GM12878 (cell line): ENCODE results near the gene SETDB1. TPM values are rescaled to one million over a fixed set of nuclear protein-coding genes. Genes with fewer than 3 reads are reported as not detected.

ENCODE experiments used
- ATAC-seq: fragments of 200-7000 bp; cut with Tn5 transposase; 3 replicates; pipeline ENCODE4 v1.9.1; 2020; ENCODE audit warnings: mild to moderate bottlenecking, moderate library complexity
- BruUV-seq: library from RNA; stranded (reverse); fragments of 400-500 nt; replicated peaks from 2 replicates; lab custom pipeline; 2021; lab: Mats Ljungman, UMichigan
- CTCF ChIA-PET: fragments of 300-600 bp; sonication (Branson Sonifier 250); formaldehyde crosslinking; extraction: SDS; loops from one replicate; lab custom pipeline; 2021; ENCODE audit warnings: inconsistent platforms; lab: Yijun Ruan, JAX
- POLR2A ChIA-PET: fragments of 350-600 bp; formaldehyde crosslinking; extraction: SDS; loops from one replicate; lab custom pipeline; 2021; ENCODE audit warnings: inconsistent platforms; lab: Charles Lee
- RAD21 ChIA-PET: fragments of 300-600 bp; sonication (Branson Sonifier 250); formaldehyde crosslinking; loops from one replicate; lab custom pipeline; 2023; ENCODE audit warnings: antibody characterized with exemption; ENCODE audit not compliant: unreplicated experiment; lab: Charles Lee
- SMC1A ChIA-PET: fragments of 300-600 bp; sonication (Branson Sonifier 250); formaldehyde crosslinking; loops from one replicate; lab custom pipeline; 2023; ENCODE audit not compliant: unreplicated experiment, uncharacterized antibody; lab: Charles Lee
- DNase-seq: peaks from one replicate; pipeline ENCODE4 v3.0.0-alpha.2; 2011; ENCODE audit warnings: low read depth, low spot score
- FAIRE-seq: peaks from 3 replicates; lab custom pipeline; 2011; peaks lifted over from hg19 to GRCh38; lab: Jason Lieb, UNC
- H2AFZ ChIP-seq: 2 replicates; pipeline ENCODE4 v1.6.0; 2011; ENCODE audit warnings: low read depth, low read length, control low read depth; ENCODE audit not compliant: control insufficient read depth
- H3K27ac ChIP-seq: 2 replicates; pipeline ENCODE4 v1.5.1; 2011; ENCODE audit warnings: control low read depth; ENCODE audit not compliant: control insufficient read depth, insufficient read depth
- H3K27me3 ChIP-seq, 2 experiments: replicated peaks in 1 of 2; 2 replicates each; pipeline versions ENCODE4 v1.6.0 to v1.6.1; 2011; ENCODE audit warnings: low read length in 1 of 2; ENCODE audit not compliant: control insufficient read depth in 2 of 2, insufficient read depth in 2 of 2
- H3K36me3 ChIP-seq, 2 experiments: 2 replicates each; pipeline ENCODE4 v1.5.1; 2011; ENCODE audit warnings: low read length in 1 of 2; ENCODE audit not compliant: control insufficient read depth in 2 of 2, insufficient read depth in 2 of 2
- H3K4me1 ChIP-seq: 2 replicates; pipeline ENCODE4 v1.6.1; 2011; ENCODE audit warnings: mild to moderate bottlenecking, low read length, moderate library complexity, mixed read lengths; ENCODE audit not compliant: control insufficient read depth, insufficient read depth
- H3K4me2 ChIP-seq: 2 replicates; pipeline ENCODE4 v1.6.0; 2011; ENCODE audit warnings: control low read depth; ENCODE audit not compliant: control insufficient read depth, insufficient read depth
- H3K4me3 ChIP-seq: fragments of 200-600 bp; sonication (generic); 2 replicates; pipeline ENCODE4 v1.5.1; 2016
- H3K79me2 ChIP-seq: 2 replicates; pipeline ENCODE4 v1.6.0; 2011; ENCODE audit warnings: low read length; ENCODE audit not compliant: control insufficient read depth, insufficient read depth
- H3K9ac ChIP-seq: 2 replicates; pipeline ENCODE4 v1.8.0; 2011; ENCODE audit warnings: low read length, control low read depth, mixed read lengths; ENCODE audit not compliant: control insufficient read depth, insufficient read depth
- H3K9me3 ChIP-seq: replicated peaks from 3 replicates; pipeline ENCODE4 v1.5.1; 2011; ENCODE audit warnings: mild to moderate bottlenecking, low read length; ENCODE audit not compliant: control insufficient read depth, insufficient read depth
- H4K20me1 ChIP-seq: 2 replicates; pipeline ENCODE4 v1.6.0; 2011; ENCODE audit not compliant: control insufficient read depth, insufficient read depth
- ASH2L ChIP-seq: fragments of 300-600, 200-600 bp; sonication (generic); IDR thresholded peaks from 2 replicates; pipeline ENCODE4 v1.6.1; 2017; ENCODE audit warnings: low read depth, mild to moderate bottlenecking, borderline replicate concordance
- CHD4 ChIP-seq: fragments of 200-600 bp; sonication (generic); IDR thresholded peaks from 2 replicates; pipeline ENCODE4 v1.6.1; 2016; ENCODE audit warnings: mild to moderate bottlenecking
- CREM ChIP-seq: IDR thresholded peaks from 2 replicates; pipeline ENCODE4 v1.6.1; 2014; ENCODE audit warnings: antibody characterized with exemption, low read depth
- EED ChIP-seq: sonication (generic); IDR thresholded peaks from 2 replicates; pipeline ENCODE4 v1.6.1; 2016; ENCODE audit warnings: antibody characterized with exemption, low read depth
- MTA2 ChIP-seq: fragments of 450-650 bp; IDR thresholded peaks from 2 replicates; pipeline ENCODE4 v1.6.1; 2016; ENCODE audit warnings: low read depth, mild to moderate bottlenecking, moderate library complexity
- NFYB ChIP-seq: IDR thresholded peaks from 2 replicates; pipeline ENCODE4 v1.6.1; 2011; ENCODE audit warnings: low read depth, mild to moderate bottlenecking, low read length, improper control_type of control experiment, moderate library complexity; ENCODE audit not compliant: insufficient read depth
- SIX5 ChIP-seq: IDR thresholded peaks from 2 replicates; pipeline ENCODE4 v1.6.1; 2011; ENCODE audit warnings: mild to moderate bottlenecking, low read depth, low read length, moderate library complexity; ENCODE audit not compliant: severe bottlenecking
- SMAD1 ChIP-seq: fragments of 450-650 bp; IDR thresholded peaks from 2 replicates; pipeline ENCODE4 v1.6.1; 2018; ENCODE audit warnings: mild to moderate bottlenecking, low read depth; ENCODE audit not compliant: partially characterized antibody
- SMAD5 ChIP-seq: IDR thresholded peaks from 2 replicates; pipeline ENCODE4 v1.6.1; 2016; ENCODE audit warnings: antibody characterized with exemption, low read depth
- SP1 ChIP-seq: IDR thresholded peaks from one replicate; pipeline ENCODE4 v1.6.1; 2011; ENCODE audit warnings: low read depth, low read length
- STAT3 ChIP-seq: IDR thresholded peaks from 2 replicates; pipeline ENCODE4 v1.6.1; 2011; ENCODE audit warnings: low read depth, low read length, improper control_type of control experiment
- SUZ12 ChIP-seq: fragments of 200-600 bp; sonication (generic); IDR thresholded peaks from one replicate; pipeline ENCODE4 v1.6.1; 2018; ENCODE audit warnings: antibody characterized with exemption, mild to moderate bottlenecking; ENCODE audit not compliant: unreplicated experiment
- WRNIP1 ChIP-seq: IDR thresholded peaks from 2 replicates; pipeline ENCODE4 v1.6.1; 2011; ENCODE audit warnings: low read depth, low read length, improper control_type of control experiment, borderline replicate concordance
- ZBED1 ChIP-seq: IDR thresholded peaks from 2 replicates; pipeline ENCODE4 v1.6.1; 2016; ENCODE audit warnings: borderline replicate concordance
- ZZZ3 ChIP-seq: IDR thresholded peaks from 2 replicates; pipeline ENCODE4 v1.6.1; 2011; ENCODE audit warnings: low read depth; ENCODE audit not compliant: control insufficient read depth, insufficient read length
- WGBS: methylation state at CpG from one replicate; pipeline ENCODE4 v1.1.6; 2016; ENCODE audit warnings: low lambda C conversion rate; ENCODE audit not compliant: insufficient replicate concordance, insufficient coverage; ENCODE audit errors: missing lambda C conversion rate; 5-methylcytosine and 5-hydroxymethylcytosine counted together
- in situ Hi-C: fragments of 300-500 bp; cut with MboI; formaldehyde crosslinking; loops from 9 replicates; pipeline ENCODE4 v1.14.3; 2018; ENCODE audit warnings: mixed read lengths
- intact Hi-C: fragments of 100-400 bp; cut with micrococcal nuclease; formaldehyde crosslinking; loops from one replicate; pipeline ENCODE4 v1.14.2; 2022; ENCODE audit not compliant: unreplicated experiment
- polyA plus RNA-seq, 11 experiments: library from polyadenylated mRNA; depleted of rRNA in 4 of 11; unstranded in 6 of 11; stranded (reverse) in 5 of 11; fragments of >200 nt; fragmentation: Nextera tagmentation in 4 of 11; fragmentation: Illumina TruSeq in 1 of 11; extraction: Ambion mirVana in 4 of 11; extraction: Trizol in 1 of 11; gene quantifications; 1 replicate in 1 of 11; 2 replicates in 10 of 11; pipeline versions ENCODE4 v1.2.1 to v1.2.3, GENCODE V29; 2011 to 2016; ENCODE audit warnings: inconsistent platforms in 2 of 11, missing spikeins in 2 of 11, low read depth in 1 of 11
- total RNA-seq, 4 experiments: library from RNA; depleted of rRNA in 3 of 4; stranded (reverse); fragments of >200 nt in 3 of 4; fragmentation: Illumina TruSeq in 1 of 4; extraction: Trizol in 1 of 4; gene quantifications; 2 replicates each; pipeline versions ENCODE4 v1.2.1 to v1.2.3, GENCODE V29; 2013 to 2021
- TF ChIP-seq, protein P1 (sequence below): IDR thresholded peaks from 2 replicates; pipeline ENCODE4 v1.6.1; 2011; ENCODE audit warnings: low read depth, low read length, improper control_type of control experiment, borderline replicate concordance
- TF ChIP-seq, protein P2 (sequence below): IDR thresholded peaks from 2 replicates; pipeline ENCODE4 v1.6.1; 2012; ENCODE audit warnings: low read depth, low read length, improper control_type of control experiment
- TF ChIP-seq, protein P3 (sequence below): IDR thresholded peaks from 2 replicates; pipeline ENCODE4 v1.6.1; 2012; ENCODE audit warnings: improper control_type of control experiment, low read depth, low read length; ENCODE audit not compliant: insufficient replicate concordance

The SETDB1 gene
- total and polyA plus RNA-seq, 10 of the 15 experiments (the other 5 are each of a cell fraction or from before 2014, with no cell fraction given): 14.3 to 56.7 (median 35.7) TPM

DNA sequence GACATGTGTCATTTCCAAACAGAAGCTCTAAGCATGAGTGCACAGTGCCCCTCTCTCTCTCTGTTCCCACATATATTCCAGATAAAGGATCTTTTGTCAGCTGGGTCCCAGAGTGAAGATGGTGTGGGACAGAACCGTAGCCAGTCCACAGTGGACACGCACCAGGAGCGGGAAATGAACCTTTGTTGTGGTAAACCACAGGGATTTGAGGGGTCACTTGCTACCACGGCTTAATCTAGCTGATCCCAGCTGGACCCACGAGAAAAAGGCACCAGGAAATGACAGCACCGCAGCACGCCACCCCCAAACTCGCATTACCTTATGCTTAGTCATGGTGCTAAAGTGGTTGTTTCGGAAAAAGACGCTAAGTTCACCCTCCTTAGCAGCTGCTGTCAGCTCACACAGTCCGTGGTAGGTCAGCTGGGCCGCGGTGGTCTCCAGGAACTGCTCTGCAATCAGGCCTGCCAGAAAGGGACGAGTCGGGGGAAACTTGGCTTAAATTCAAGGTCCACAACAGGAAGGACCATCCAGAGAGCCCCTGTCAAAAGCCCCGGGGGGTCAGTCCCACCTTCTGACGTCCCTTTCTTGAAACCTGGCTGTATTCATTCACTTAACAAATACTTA lies 73.0 kb downstream of the SETDB1 start (continued):
- TF ChIP-seq, protein P1, sequence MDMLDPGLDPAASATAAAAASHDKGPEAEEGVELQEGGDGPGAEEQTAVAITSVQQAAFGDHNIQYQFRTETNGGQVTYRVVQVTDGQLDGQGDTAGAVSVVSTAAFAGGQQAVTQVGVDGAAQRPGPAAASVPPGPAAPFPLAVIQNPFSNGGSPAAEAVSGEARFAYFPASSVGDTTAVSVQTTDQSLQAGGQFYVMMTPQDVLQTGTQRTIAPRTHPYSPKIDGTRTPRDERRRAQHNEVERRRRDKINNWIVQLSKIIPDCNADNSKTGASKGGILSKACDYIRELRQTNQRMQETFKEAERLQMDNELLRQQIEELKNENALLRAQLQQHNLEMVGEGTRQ: no peak
- TF ChIP-seq STAT3 (no peak), SMAD5 (no peak), SP1 (no peak), CREM (no peak), WRNIP1 (no peak), ZZZ3 (no peak), ZBED1 (no peak)

DNA sequence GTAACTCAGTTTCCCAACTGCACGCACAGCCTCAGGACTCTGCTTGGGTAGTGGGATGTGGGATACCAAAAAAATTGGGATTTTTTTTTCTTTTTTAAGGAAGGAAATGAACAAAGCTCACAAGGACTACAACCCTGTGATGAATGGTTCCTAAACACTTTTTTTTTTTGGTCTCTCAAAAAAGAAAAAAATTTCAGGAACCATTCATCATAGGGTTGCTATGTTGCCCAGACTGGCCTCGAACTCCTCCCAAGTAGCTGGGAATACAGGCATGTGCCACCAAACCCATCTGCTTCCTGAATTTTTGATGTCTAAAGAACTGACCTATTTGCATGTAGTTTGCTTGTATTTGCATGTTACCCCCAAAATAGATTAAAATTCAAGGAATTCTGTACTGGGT lies 73.8 kb downstream of the SETDB1 start:
- in situ Hi-C loops: loop anchor here (5.0 kb wide), 1 partner anchor 743 kb away; the partner anchor contains the start of gene CA14
- RAD21 ChIA-PET: no interaction called here
- TF ChIP-seq, protein P2, sequence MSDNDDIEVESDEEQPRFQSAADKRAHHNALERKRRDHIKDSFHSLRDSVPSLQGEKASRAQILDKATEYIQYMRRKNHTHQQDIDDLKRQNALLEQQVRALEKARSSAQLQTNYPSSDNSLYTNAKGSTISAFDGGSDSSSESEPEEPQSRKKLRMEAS: no peak
- no peak for TF ChIP-seq MTA2
- TF ChIP-seq CHD4: no peak
- TF ChIP-seq ASH2L: no peak
- no peak for TF ChIP-seq WRNIP1
- TF ChIP-seq SMAD1: no peak
- no peak for TF ChIP-seq EED
- TF ChIP-seq SIX5: no peak
- no peak for TF ChIP-seq SUZ12
- TF ChIP-seq, protein P3, sequence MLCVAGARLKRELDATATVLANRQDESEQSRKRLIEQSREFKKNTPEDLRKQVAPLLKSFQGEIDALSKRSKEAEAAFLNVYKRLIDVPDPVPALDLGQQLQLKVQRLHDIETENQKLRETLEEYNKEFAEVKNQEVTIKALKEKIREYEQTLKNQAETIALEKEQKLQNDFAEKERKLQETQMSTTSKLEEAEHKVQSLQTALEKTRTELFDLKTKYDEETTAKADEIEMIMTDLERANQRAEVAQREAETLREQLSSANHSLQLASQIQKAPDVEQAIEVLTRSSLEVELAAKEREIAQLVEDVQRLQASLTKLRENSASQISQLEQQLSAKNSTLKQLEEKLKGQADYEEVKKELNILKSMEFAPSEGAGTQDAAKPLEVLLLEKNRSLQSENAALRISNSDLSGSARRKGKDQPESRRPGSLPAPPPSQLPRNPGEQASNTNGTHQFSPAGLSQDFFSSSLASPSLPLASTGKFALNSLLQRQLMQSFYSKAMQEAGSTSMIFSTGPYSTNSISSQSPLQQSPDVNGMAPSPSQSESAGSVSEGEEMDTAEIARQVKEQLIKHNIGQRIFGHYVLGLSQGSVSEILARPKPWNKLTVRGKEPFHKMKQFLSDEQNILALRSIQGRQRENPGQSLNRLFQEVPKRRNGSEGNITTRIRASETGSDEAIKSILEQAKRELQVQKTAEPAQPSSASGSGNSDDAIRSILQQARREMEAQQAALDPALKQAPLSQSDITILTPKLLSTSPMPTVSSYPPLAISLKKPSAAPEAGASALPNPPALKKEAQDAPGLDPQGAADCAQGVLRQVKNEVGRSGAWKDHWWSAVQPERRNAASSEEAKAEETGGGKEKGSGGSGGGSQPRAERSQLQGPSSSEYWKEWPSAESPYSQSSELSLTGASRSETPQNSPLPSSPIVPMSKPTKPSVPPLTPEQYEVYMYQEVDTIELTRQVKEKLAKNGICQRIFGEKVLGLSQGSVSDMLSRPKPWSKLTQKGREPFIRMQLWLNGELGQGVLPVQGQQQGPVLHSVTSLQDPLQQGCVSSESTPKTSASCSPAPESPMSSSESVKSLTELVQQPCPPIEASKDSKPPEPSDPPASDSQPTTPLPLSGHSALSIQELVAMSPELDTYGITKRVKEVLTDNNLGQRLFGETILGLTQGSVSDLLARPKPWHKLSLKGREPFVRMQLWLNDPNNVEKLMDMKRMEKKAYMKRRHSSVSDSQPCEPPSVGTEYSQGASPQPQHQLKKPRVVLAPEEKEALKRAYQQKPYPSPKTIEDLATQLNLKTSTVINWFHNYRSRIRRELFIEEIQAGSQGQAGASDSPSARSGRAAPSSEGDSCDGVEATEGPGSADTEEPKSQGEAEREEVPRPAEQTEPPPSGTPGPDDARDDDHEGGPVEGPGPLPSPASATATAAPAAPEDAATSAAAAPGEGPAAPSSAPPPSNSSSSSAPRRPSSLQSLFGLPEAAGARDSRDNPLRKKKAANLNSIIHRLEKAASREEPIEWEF: no peak
- TF ChIP-seq NFYB: no peak

More for the DNA sequence above, 73.8 kb downstream of the SETDB1 start:
- DNase-seq: no peak
- Histone ChIP-seq H3K27ac (no peak overlapping the region), H3K27me3 (no peaks in the 10 kb centered on the region), H3K9me3 (no peaks in the 10 kb centered on the region), H3K4me3 (no peak overlapping the region), H3K4me2 (no peak overlapping the region), H3K36me3 (no peaks in the 10 kb centered on the region; a peak in 1 of 4 replicates), H3K4me1 (peaks cover 4% of the 10 kb centered on the region; the same call in 1 of the 2 replicates), H3K9ac (no peak overlapping the region), H3K79me2 (no peaks in the 10 kb centered on the region; the same call in 1 of the 2 replicates), H2AFZ (no peak overlapping the region), H4K20me1 (no peaks in the 10 kb centered on the region)
- no peak for ATAC-seq
- intact Hi-C loops: loop anchor here (10.0 kb wide), 1 partner anchor 745 kb away; the partner anchor contains the start of gene CA14
- CTCF ChIA-PET: interaction anchor here (0.7 to 16.2 kb wide), 5 partner anchors 19 to 157 kb away, joined by 3 to 252 read pairs (median 4); partner anchors contain the start of genes ANXA9, CERS2 and TNFAIP8L2
- POLR2A ChIA-PET: no interaction called here
- FAIRE-seq: no peak
- no TSS peak for BruUV-seq
- WGBS: 96% methylated on average over 2 of the region's 2 CpGs
- SMC1A ChIA-PET: interaction anchor here (0.5 to 2.0 kb wide), 3 partner anchors 12 to 1063 kb away, joined by 3 to 5 read pairs (median 3); no protein-coding TSS in a partner anchor
